OCI-LY7 (cell line): ENCODE measurements around the gene WIPF1. TPM values are rescaled to one million over a fixed set of nuclear protein-coding genes. Genes with fewer than 3 reads are reported as not detected.

Source experiments
- BruUV-seq: library from RNA; stranded (reverse); fragments of 400-500 nt; replicated peaks from 2 replicates; lab custom pipeline; 2021; lab: Mats Ljungman, UMichigan
- CTCF ChIA-PET: fragments of 300-600 bp; sonication (Branson Sonifier 250); formaldehyde crosslinking; loops from one replicate; lab custom pipeline; 2022; ENCODE audit warnings: antibody characterized with exemption; ENCODE audit not compliant: unreplicated experiment; lab: Charles Lee
- POLR2A ChIA-PET: fragments of 300-600 bp; sonication (Branson Sonifier 250); formaldehyde crosslinking; loops from one replicate; lab custom pipeline; 2022; ENCODE audit warnings: antibody characterized with exemption; lab: Charles Lee
- DNase-seq: peaks from one replicate; pipeline ENCODE4 v3.0.0-alpha.2; 2015; ENCODE audit warnings: low spot score
- H2AFZ ChIP-seq: fragments of 200-600 bp; sonication (generic), shearing (Covaris generic); 2 replicates; pipeline ENCODE4 v1.6.1; 2014; ENCODE audit warnings: mild to moderate bottlenecking, antibody characterized with exemption, low read length, moderate library complexity
- H3K27ac ChIP-seq: fragments of 200-600 bp; sonication (generic); 2 replicates; pipeline ENCODE4 v1.5.1; 2014; ENCODE audit warnings: mixed run types, low read depth, mild to moderate bottlenecking, moderate library complexity, low read length, inconsistent platforms; ENCODE audit not compliant: poor library complexity, severe bottlenecking
- H3K36me3 ChIP-seq: fragments of 200-600 bp; sonication (generic); 2 replicates; pipeline ENCODE4 v1.6.1; 2014; ENCODE audit warnings: mild to moderate bottlenecking, antibody characterized with exemption, low read length, moderate library complexity, mixed read lengths; ENCODE audit not compliant: insufficient read depth
- H3K4me1 ChIP-seq: fragments of 200-600 bp; sonication (generic); 2 replicates; pipeline ENCODE4 v1.5.1; 2014; ENCODE audit warnings: mild to moderate bottlenecking, low read length; ENCODE audit not compliant: insufficient read depth, poor library complexity, severe bottlenecking
- H3K4me2 ChIP-seq: fragments of 200-600 bp; sonication (generic); 2 replicates; pipeline ENCODE4 v1.6.1; 2014; ENCODE audit warnings: mild to moderate bottlenecking, low read length
- H3K4me3 ChIP-seq: fragments of 200-600 bp; sonication (generic); 2 replicates; pipeline ENCODE4 v1.5.1; 2014; ENCODE audit warnings: mild to moderate bottlenecking, low read depth, low read length; ENCODE audit not compliant: poor library complexity, severe bottlenecking
- H3K79me2 ChIP-seq: fragments of 200-600 bp; sonication (generic); 2 replicates; pipeline ENCODE4 v1.6.1; 2016; ENCODE audit warnings: low read depth, mild to moderate bottlenecking, low read length, moderate library complexity, mixed read lengths; ENCODE audit not compliant: insufficient read depth
- H3K9me2 ChIP-seq: fragments of 200-600 bp; sonication (generic); 2 replicates; pipeline ENCODE4 v1.6.1; 2016; ENCODE audit warnings: mild to moderate bottlenecking, low read length, mixed read lengths; ENCODE audit not compliant: insufficient read depth
- H3K9me3 ChIP-seq: fragments of 200-600 bp; sonication (generic); 2 replicates; pipeline ENCODE4 v1.6.1; 2014; ENCODE audit warnings: mild to moderate bottlenecking, mixed run types, low read length, mixed read lengths
- H4K20me1 ChIP-seq: fragments of 200-600 bp; sonication (generic); 2 replicates; pipeline ENCODE4 v1.6.1; 2014; ENCODE audit warnings: mild to moderate bottlenecking, antibody characterized with exemption, low read length, moderate library complexity, mixed read lengths; ENCODE audit not compliant: insufficient read depth
- CTCF ChIP-seq: fragments of 200-600 bp; sonication (generic); conservative IDR thresholded peaks from 2 replicates; pipeline ENCODE4 v1.5.1; 2014; ENCODE audit warnings: mild to moderate bottlenecking, antibody characterized with exemption, low read length, moderate library complexity, mixed read lengths
- EZH2phosphoT487 ChIP-seq: fragments of 200-600 bp; sonication (generic); IDR thresholded peaks from 2 replicates; pipeline ENCODE4 v1.6.1; 2018; ENCODE audit warnings: low read depth, borderline replicate concordance, mild to moderate bottlenecking, mixed run types, antibody characterized with exemption, low read length, moderate library complexity, mixed read lengths
- intact Hi-C: fragments of 100-400 bp; cut with micrococcal nuclease; formaldehyde crosslinking; loops from one replicate; pipeline ENCODE4 v1.10.0; 2022; ENCODE audit not compliant: unreplicated experiment
- total RNA-seq, 2 experiments: library from RNA; depleted of rRNA in 1 of 2; stranded (reverse); fragments of >200 nt in 1 of 2; shearing (Covaris generic) in 1 of 2; gene quantifications; 2 replicates each; pipeline ENCODE4 v1.2.3, GENCODE V29; 2014 to 2022

Gene WIPF1
- total RNA-seq, 2 experiments from 2014 or later = 27.1 to 192 TPM

- H3K4me2 ChIP-seq = no peak overlapping the region
- no peaks in the 10 kb centered on the region for H4K20me1 ChIP-seq
- CTCF ChIA-PET = no interaction called here
- DNase-seq = no peak
- intact Hi-C loops = no loop called here
- no peaks in the 10 kb centered on the region for H3K79me2 ChIP-seq
- H3K9me2 ChIP-seq = no peaks in the 10 kb centered on the region
- no peak for TF ChIP-seq CTCF
- TF ChIP-seq EZH2phosphoT487 = no peak
- BruUV-seq = no TSS peak
- POLR2A ChIA-PET = no interaction called here
- H3K36me3 ChIP-seq = no peaks in the 10 kb centered on the region
- no peak overlapping the region for H3K27ac ChIP-seq
- H2AFZ ChIP-seq = no peak overlapping the region
- H3K4me1 ChIP-seq = no peaks in the 10 kb centered on the region
- no peaks in the 10 kb centered on the region for H3K9me3 ChIP-seq
- no peak overlapping the region for H3K4me3 ChIP-seq
Observed at GRCh38 chr2:174544802-174545201, 52.8 kb downstream of the WIPF1 start.

- no peak overlapping the region for H3K4me2 ChIP-seq
- no peak overlapping the region for H3K27ac ChIP-seq
- no peak for DNase-seq
- POLR2A ChIA-PET = interaction anchor here (0.6 kb wide), 1 partner anchor 11 kb away, joined by 5 read pairs; no protein-coding TSS in a partner anchor
- BruUV-seq = no TSS peak
- CTCF ChIA-PET = no interaction called here
- no peaks in the 10 kb centered on the region for H3K9me3 ChIP-seq
- H3K79me2 ChIP-seq = no peaks in the 10 kb centered on the region
- no peaks in the 10 kb centered on the region for H3K9me2 ChIP-seq
- no peak overlapping the region for H2AFZ ChIP-seq
- peaks cover 2% of the 10 kb centered on the region for H3K4me1 ChIP-seq
- H4K20me1 ChIP-seq = no peaks in the 10 kb centered on the region
- H3K4me3 ChIP-seq = no peak overlapping the region
- intact Hi-C loops = no loop called here
- TF ChIP-seq EZH2phosphoT487 (no peak), CTCF (no peak)
- no peaks in the 10 kb centered on the region for H3K36me3 ChIP-seq
Observed at GRCh38 chr2:174544156-174544555, 53.4 kb downstream of the WIPF1 start.

- Histone ChIP-seq H3K4me2 (no peak overlapping the region), H3K4me1 (peaks cover 17% of the 10 kb centered on the region), H3K9me2 (no peaks in the 10 kb centered on the region), H2AFZ (no peak overlapping the region), H3K9me3 (no peaks in the 10 kb centered on the region), H3K4me3 (no peak overlapping the region), H3K79me2 (no peaks in the 10 kb centered on the region), H3K27ac (no peak overlapping the region), H3K36me3 (no peaks in the 10 kb centered on the region), H4K20me1 (no peaks in the 10 kb centered on the region)
- intact Hi-C loops = no loop called here
- ChIA-PET CTCF (no interaction called here), POLR2A (interaction anchor here (0.7 kb wide), 1 partner anchor 56 kb away, joined by 3 read pairs; no protein-coding TSS in a partner anchor)
- no TSS peak for BruUV-seq
- TF ChIP-seq CTCF = no peak
- no peak for TF ChIP-seq EZH2phosphoT487
- DNase-seq = no peak
Observed at GRCh38 chr2:174540893-174541292, 56.7 kb downstream of the WIPF1 start.
